Body of pancreas (tissue), 4 donors: Measurements from ENCODE around the gene CSGALNACT2. TPM values are rescaled to one million over a fixed set of nuclear protein-coding genes. Genes with fewer than 3 reads are reported as not detected.
A peak's percentile ranks its signal among the peaks of the same experiment; 100 is the strongest.

ENCODE experiments used
- ATAC-seq: fragments of 150-250 bp; one replicate; pipeline ENCODE4 v1.9.1; 2016
- DNase-seq, 4 donors: peaks; one replicate each; pipeline ENCODE4 v3.0.0-alpha.2; 2019
- H3K27ac ChIP-seq, 4 donors: fragments of 200-600 bp; sonication (generic); 1 replicate in 3 of 4; 2 replicates in 1 of 4; pipeline versions ENCODE4 v1.5.1 to v1.6.1; 2016 to 2019; ENCODE audit warnings: mild to moderate bottlenecking in 1 of 4, mixed read lengths in 1 of 4, moderate library complexity in 1 of 4
- H3K27me3 ChIP-seq, 2 donors: fragments of 200-600 bp; sonication (generic); one replicate each; pipeline ENCODE4 v1.6.0; 2016; ENCODE audit warnings: mild to moderate bottlenecking in 1 of 2
- H3K36me3 ChIP-seq, 2 donors: fragments of 200-600 bp; sonication (generic); replicated peaks in 1 of 2; 2 replicates each; pipeline ENCODE4 v1.5.1; 2016; ENCODE audit warnings: low read depth in 2 of 2; ENCODE audit not compliant: insufficient read depth in 1 of 2
- H3K4me1 ChIP-seq: fragments of 200-600 bp; sonication (generic); one replicate; pipeline ENCODE4 v1.6.0; 2016
- H3K4me3 ChIP-seq, 2 donors: fragments of 200-600 bp; sonication (generic); 1 replicate in 1 of 2; 2 replicates in 1 of 2; pipeline ENCODE4 v1.5.1; 2016 to 2019
- H3K9me3 ChIP-seq, 3 donors: fragments of 200-600 bp; sonication (generic); 1 replicate in 2 of 3; 2 replicates in 1 of 3; pipeline ENCODE4 v1.5.1; 2016
- POLR2A ChIP-seq, 3 donors: fragments of 450-650 bp; IDR thresholded peaks; one replicate each; pipeline ENCODE4 v1.6.1; 2016; ENCODE audit warnings: antibody characterized with exemption in 3 of 3, mild to moderate bottlenecking in 2 of 3
- WGBS, 2 donors: methylation state at CpG; one replicate each; pipeline ENCODE4 v1.1.5; 2017; 5-methylcytosine and 5-hydroxymethylcytosine counted together
- intact Hi-C: fragments of 100-400 bp; cut with DNase I; formaldehyde crosslinking; loops from one replicate; pipeline ENCODE4 v1.15.1; 2023
- total RNA-seq, 2 donors: library from RNA; depleted of rRNA; stranded (reverse); fragments of >200 nt; gene quantifications; one replicate each; pipeline ENCODE4 v1.1.0, GENCODE V29; 2016
- TF ChIP-seq, protein P1 (sequence below), 7 experiments: fragments of 450-650 bp in 4 of 7; fragments of 200-600 bp in 3 of 7; sonication (generic) in 3 of 7; IDR thresholded peaks; one replicate each; pipeline ENCODE4 v1.5.1; 2016 to 2019; ENCODE audit warnings: antibody characterized with exemption in 7 of 7

Gene CSGALNACT2
- total RNA-seq, 2 donors from 2014 or later: 6.9 to 9.6 TPM

DNA sequence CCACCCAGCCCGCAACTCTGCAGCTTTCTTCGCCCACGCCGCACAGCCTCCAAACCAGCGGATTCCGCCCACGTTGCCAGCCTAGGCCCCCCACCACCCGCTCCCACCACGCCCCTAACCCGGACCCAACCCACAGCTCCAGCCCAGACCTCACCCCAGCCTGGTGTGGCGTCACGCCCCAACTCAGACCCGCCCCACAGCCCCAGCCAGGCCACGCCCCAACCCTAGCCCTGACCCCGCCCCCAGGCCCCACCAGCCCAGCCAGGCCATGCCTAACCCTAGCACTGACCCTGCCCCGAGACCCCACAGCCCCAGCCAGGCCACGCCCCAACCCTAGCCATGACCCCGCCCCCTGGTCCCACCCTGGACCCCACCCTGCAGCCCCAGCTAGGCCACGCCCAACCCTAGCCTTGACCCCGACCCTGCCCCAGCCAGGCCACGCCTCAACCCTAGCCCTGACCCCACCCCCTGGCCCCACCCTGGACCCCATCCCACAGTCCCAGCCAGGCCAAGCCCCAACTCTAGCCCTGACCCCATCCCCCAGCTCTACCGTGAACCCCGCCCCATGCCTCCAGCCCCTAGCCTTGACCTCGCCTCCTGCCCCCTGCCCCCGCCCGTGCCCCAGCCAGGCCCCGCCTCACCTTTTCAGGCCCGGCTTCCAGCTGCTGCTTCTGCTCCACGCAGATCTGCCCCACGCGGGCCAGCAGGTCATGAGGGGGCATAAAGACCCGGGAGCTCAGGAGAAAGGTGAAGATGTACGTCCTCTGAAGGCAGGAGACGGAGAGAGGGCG is 64.6 kb downstream of the CSGALNACT2 start:
- Histone ChIP-seq H3K27me3 (no peaks in the 10 kb centered on the region), H3K4me3 (peak overlapping the region in 1 of 2 donors; percentile 9), H3K36me3 (no peaks in the 10 kb centered on the region), H3K9me3 (no peaks in the 10 kb centered on the region), H3K4me1 (peaks cover 11% of the 10 kb centered on the region), H3K27ac (peak overlapping the region; percentile 15 to 52 (median 34))
- no peak for TF ChIP-seq POLR2A (IDR thresholded peaks at IDR 0.05)
- TF ChIP-seq, protein P1, sequence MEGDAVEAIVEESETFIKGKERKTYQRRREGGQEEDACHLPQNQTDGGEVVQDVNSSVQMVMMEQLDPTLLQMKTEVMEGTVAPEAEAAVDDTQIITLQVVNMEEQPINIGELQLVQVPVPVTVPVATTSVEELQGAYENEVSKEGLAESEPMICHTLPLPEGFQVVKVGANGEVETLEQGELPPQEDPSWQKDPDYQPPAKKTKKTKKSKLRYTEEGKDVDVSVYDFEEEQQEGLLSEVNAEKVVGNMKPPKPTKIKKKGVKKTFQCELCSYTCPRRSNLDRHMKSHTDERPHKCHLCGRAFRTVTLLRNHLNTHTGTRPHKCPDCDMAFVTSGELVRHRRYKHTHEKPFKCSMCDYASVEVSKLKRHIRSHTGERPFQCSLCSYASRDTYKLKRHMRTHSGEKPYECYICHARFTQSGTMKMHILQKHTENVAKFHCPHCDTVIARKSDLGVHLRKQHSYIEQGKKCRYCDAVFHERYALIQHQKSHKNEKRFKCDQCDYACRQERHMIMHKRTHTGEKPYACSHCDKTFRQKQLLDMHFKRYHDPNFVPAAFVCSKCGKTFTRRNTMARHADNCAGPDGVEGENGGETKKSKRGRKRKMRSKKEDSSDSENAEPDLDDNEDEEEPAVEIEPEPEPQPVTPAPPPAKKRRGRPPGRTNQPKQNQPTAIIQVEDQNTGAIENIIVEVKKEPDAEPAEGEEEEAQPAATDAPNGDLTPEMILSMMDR (IDR thresholded peaks at IDR 0.05): no peak
- no peak for ATAC-seq
- DNase-seq: peak; percentile 31 to 58 (median 48)
- WGBS, 2 donors: 19 to 23% methylated on average over 17 to 32 of the region's 35 CpGs
- intact Hi-C loops: no loop called here

DNA sequence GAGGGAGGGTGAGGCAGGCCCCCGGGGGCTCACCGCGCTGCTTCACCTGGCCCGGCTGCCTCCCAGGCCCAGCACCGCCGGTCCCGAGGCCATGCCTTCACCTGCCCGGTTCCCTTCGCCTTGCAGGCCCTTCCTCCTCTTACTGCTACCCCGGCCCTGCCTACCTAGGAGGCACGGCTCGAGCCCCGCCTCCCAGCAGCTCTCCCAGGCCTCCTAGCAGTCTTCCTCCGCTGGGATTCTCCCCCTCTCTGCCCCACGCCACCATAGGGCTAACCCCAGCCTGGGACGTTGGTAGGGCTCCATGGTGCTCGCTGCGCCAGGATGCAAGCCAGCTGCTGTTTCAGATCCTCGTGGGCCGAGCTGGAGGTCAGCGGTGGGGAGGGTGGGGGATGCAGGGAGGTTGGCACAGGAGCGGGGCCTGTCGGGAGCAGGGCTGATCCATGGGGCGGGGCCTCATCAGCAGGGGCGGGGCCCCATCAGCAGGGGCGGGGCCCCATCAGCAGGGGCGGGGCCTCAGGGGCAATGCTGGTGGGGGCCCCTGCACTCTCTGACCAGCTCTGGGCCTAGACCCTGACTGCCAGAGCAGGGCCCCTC is 65.3 kb downstream of the CSGALNACT2 start:
- Histone ChIP-seq H3K9me3 (no peaks in the 10 kb centered on the region), H3K27ac (peak overlapping the region; percentile 15 to 52 (median 34)), H3K36me3 (no peaks in the 10 kb centered on the region), H3K4me1 (peaks cover 11% of the 10 kb centered on the region), H3K27me3 (no peaks in the 10 kb centered on the region), H3K4me3 (peak overlapping the region in 1 of 2 donors; percentile 9)
- intact Hi-C loops: no loop called here
- ATAC-seq (peak; percentile 61), DNase-seq (peak; percentile 46 to 67 (median 52))
- TF ChIP-seq, protein P1 (IDR thresholded peaks at IDR 0.05): no peak
- TF ChIP-seq POLR2A (IDR thresholded peaks at IDR 0.05): peak in 1 of 3 donors; percentile 26
- WGBS, 2 donors: 41 to 47% methylated on average over 19 to 23 of the region's 27 CpGs

- TF ChIP-seq, protein P1 (IDR thresholded peaks at IDR 0.05): no peak
- TF ChIP-seq POLR2A (IDR thresholded peaks at IDR 0.05): no peak
- DNase-seq (peak in 2 of 4 donors; percentile 8 to 10), ATAC-seq (peak; percentile 14)
- no peak overlapping the region for H3K4me3 ChIP-seq
- intact Hi-C loops: no loop called here
- no peaks in the 10 kb centered on the region for H3K27me3 ChIP-seq
- H3K27ac ChIP-seq: no peak overlapping the region
- H3K9me3 ChIP-seq: no peaks in the 10 kb centered on the region
- H3K4me1 ChIP-seq: peaks cover 11% of the 10 kb centered on the region
- 83 to 86% methylated on average over 10 to 12 of the region's 14 CpGs for WGBS, 2 donors
- H3K36me3 ChIP-seq: no peaks in the 10 kb centered on the region
Measured at GRCh38 chr10:43204042-43204942, 66.0 kb downstream of the CSGALNACT2 start.

GRCh38 chr10:43204943-43205671 is 66.9 kb downstream of the CSGALNACT2 start:
- TF ChIP-seq, protein P1 (IDR thresholded peaks at IDR 0.05): peak; percentile 33 to 62 (median 57)
- TF ChIP-seq POLR2A (IDR thresholded peaks at IDR 0.05): no peak
- Histone ChIP-seq H3K36me3 (no peaks in the 10 kb centered on the region), H3K27ac (no peak overlapping the region), H3K4me1 (peaks cover 11% of the 10 kb centered on the region), H3K9me3 (no peaks in the 10 kb centered on the region), H3K4me3 (no peak overlapping the region), H3K27me3 (no peaks in the 10 kb centered on the region)
- 52 to 59% methylated on average over 9 to 10 of the region's 11 CpGs for WGBS, 2 donors
- DNase-seq: peak; percentile 44 to 62 (median 52)
- ATAC-seq: peak; percentile 36
- intact Hi-C loops: no loop called here
